Trophoblast cell (in vitro differentiated cells and primary cell): ENCODE data around the gene TSPAN11.

Experiments
- DNase-seq, 2 donors: peaks; one replicate each; pipeline ENCODE4 v3.0.0-alpha.2; 2016
- H2AFZ ChIP-seq: 2 replicates; pipeline ENCODE4 v1.6.1; 2013; ENCODE audit warnings: low read length, moderate library complexity, mild to moderate bottlenecking; ENCODE audit not compliant: insufficient read depth, poor library complexity
- H2AK5ac ChIP-seq: 2 replicates; pipeline ENCODE4 v1.6.1; 2013; ENCODE audit warnings: mild to moderate bottlenecking, low read length
- H2BK120ac ChIP-seq: 2 replicates; pipeline ENCODE4 v1.6.1; 2013; ENCODE audit warnings: low read length, mild to moderate bottlenecking, moderate library complexity; ENCODE audit not compliant: insufficient read depth, poor library complexity
- H2BK12ac ChIP-seq: 2 replicates; pipeline ENCODE4 v1.6.1; 2013; ENCODE audit warnings: mild to moderate bottlenecking, low read length, moderate library complexity
- H2BK5ac ChIP-seq: 2 replicates; pipeline ENCODE4 v1.6.1; 2013; ENCODE audit warnings: low read length, low read depth, moderate library complexity, mild to moderate bottlenecking; ENCODE audit not compliant: poor library complexity
- H3K14ac ChIP-seq: 2 replicates; pipeline ENCODE4 v1.6.1; 2013; ENCODE audit warnings: mild to moderate bottlenecking, low read length
- H3K18ac ChIP-seq: 2 replicates; pipeline ENCODE4 v1.6.1; 2013; ENCODE audit warnings: mild to moderate bottlenecking, low read length
- H3K23ac ChIP-seq: 2 replicates; pipeline ENCODE4 v1.6.1; 2013; ENCODE audit warnings: low read length
- H3K27ac ChIP-seq: 2 replicates; pipeline ENCODE4 v1.5.1; 2013; ENCODE audit warnings: low read depth, mild to moderate bottlenecking, inconsistent platforms, low read length, moderate library complexity
- H3K27me3 ChIP-seq: 2 replicates; pipeline ENCODE4 v1.6.1; 2013; ENCODE audit warnings: inconsistent platforms, mild to moderate bottlenecking, low read length, moderate library complexity; ENCODE audit not compliant: insufficient read depth
- H3K36me3 ChIP-seq, 2 experiments: 1 replicate in 1 of 2; 2 replicates in 1 of 2; pipeline ENCODE4 v1.6.1; 2013; ENCODE audit warnings: low read length in 2 of 2, mild to moderate bottlenecking in 2 of 2, moderate library complexity in 1 of 2; ENCODE audit not compliant: insufficient read depth in 2 of 2, control insufficient read depth in 1 of 2
- H3K4ac ChIP-seq: 2 replicates; pipeline ENCODE4 v1.6.1; 2013; ENCODE audit warnings: low read depth, mild to moderate bottlenecking, low read length, moderate library complexity
- H3K4me1 ChIP-seq, 2 experiments: 1 replicate in 1 of 2; 2 replicates in 1 of 2; pipeline ENCODE4 v1.6.1; 2013; ENCODE audit warnings: low read length in 2 of 2, mild to moderate bottlenecking in 2 of 2, moderate library complexity in 1 of 2; ENCODE audit not compliant: insufficient read depth in 2 of 2, control insufficient read depth in 1 of 2
- H3K4me2 ChIP-seq: 2 replicates; pipeline ENCODE4 v1.6.1; 2013; ENCODE audit warnings: inconsistent platforms, mild to moderate bottlenecking, low read length, moderate library complexity
- H3K4me3 ChIP-seq: 2 replicates; pipeline ENCODE4 v1.5.1; 2013; ENCODE audit warnings: mild to moderate bottlenecking, low read depth, low read length, inconsistent platforms
- H3K79me1 ChIP-seq: one replicate; pipeline ENCODE4 v1.6.1; 2013; ENCODE audit warnings: low read length
- H3K79me2 ChIP-seq: 2 replicates; pipeline ENCODE4 v1.6.1; 2013; ENCODE audit warnings: low read length, mild to moderate bottlenecking; ENCODE audit not compliant: control insufficient read depth, insufficient read depth, poor library complexity
- H3K9ac ChIP-seq: 2 replicates; pipeline ENCODE4 v1.6.1; 2013; ENCODE audit warnings: mild to moderate bottlenecking, low read length
- H3K9me3 ChIP-seq: 2 replicates; pipeline ENCODE4 v1.6.1; 2013; ENCODE audit warnings: low read depth, mild to moderate bottlenecking, control low read depth, inconsistent platforms, low read length; ENCODE audit not compliant: insufficient read depth
- H4K12ac ChIP-seq: 2 replicates; pipeline ENCODE4 v1.6.1; 2013; ENCODE audit warnings: low read depth, mild to moderate bottlenecking, low read length, moderate library complexity
- H4K8ac ChIP-seq: 2 replicates; pipeline ENCODE4 v1.6.1; 2013; ENCODE audit warnings: low read depth, mild to moderate bottlenecking, low read length, moderate library complexity
- H4K91ac ChIP-seq: one replicate; pipeline ENCODE4 v1.6.1; 2013; ENCODE audit warnings: low read depth, mild to moderate bottlenecking, low read length, moderate library complexity
- WGBS: extraction: QIAGEN DNeasy Blood & Tissue Kit; methylation state at CpG from one replicate; pipeline ENCODE4 v1.1.7; 2013; ENCODE audit warnings: missing lambda C conversion rate; ENCODE audit not compliant: insufficient read length, insufficient coverage; ENCODE audit errors: extremely low coverage; 5-methylcytosine and 5-hydroxymethylcytosine counted together

TSPAN11 gene

DNA sequence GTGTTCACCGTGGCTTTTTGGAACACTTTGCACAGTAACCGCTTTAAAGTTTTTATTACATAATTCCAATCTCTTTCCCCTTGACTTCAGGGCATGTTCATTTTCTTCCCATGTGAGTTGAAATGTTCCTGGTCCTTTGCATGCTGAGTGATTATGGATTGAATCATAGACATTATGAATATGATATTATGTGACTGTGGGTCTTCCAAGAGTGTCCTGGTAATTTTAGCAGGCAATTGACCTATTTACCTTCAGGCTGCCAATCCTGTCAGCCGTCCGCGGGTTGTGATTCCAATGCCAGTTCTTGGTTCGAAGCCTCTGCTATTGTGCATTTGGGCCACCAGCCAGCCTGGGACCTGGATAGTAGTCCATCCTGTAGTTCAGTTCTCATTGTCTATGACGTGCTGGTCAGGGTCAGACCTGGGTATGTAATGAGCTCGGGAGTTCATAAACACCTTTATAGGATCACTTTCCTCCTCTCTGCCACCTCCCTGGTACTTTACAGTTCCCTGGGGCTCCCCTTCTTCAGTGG is 114.6 kb downstream of the TSPAN11 start:
- no CpG with 5 or more reads among the region's 8 CpGs for WGBS
- H2AFZ ChIP-seq = no peak overlapping the region
- no peak overlapping the region for H2BK120ac ChIP-seq
- no peaks in the 10 kb centered on the region for H3K4me1 ChIP-seq
- no peak overlapping the region for H3K14ac ChIP-seq
- H3K4ac ChIP-seq = no peak overlapping the region
- no peak overlapping the region for H3K27ac ChIP-seq
- no peak overlapping the region for H4K12ac ChIP-seq
- H3K9ac ChIP-seq = no peak overlapping the region
- H3K18ac ChIP-seq = no peak overlapping the region
- H2AK5ac ChIP-seq = no peak overlapping the region
- no peak overlapping the region for H2BK5ac ChIP-seq
- no peak for DNase-seq
- H3K23ac ChIP-seq = no peak overlapping the region
- H4K8ac ChIP-seq = no peak overlapping the region
- no peaks in the 10 kb centered on the region for H3K79me1 ChIP-seq
- H2BK12ac ChIP-seq = no peak overlapping the region
- H3K36me3 ChIP-seq = no peaks in the 10 kb centered on the region
- no peaks in the 10 kb centered on the region for H3K79me2 ChIP-seq
- no peaks in the 10 kb centered on the region for H3K9me3 ChIP-seq
- no peaks in the 10 kb centered on the region for H3K27me3 ChIP-seq
- no peak overlapping the region for H3K4me2 ChIP-seq
- no peak overlapping the region for H3K4me3 ChIP-seq
- H4K91ac ChIP-seq = no peak overlapping the region
